Fibroblast of pulmonary artery (primary cell): ENCODE data around the gene TMEM114.
"Not testable (repeated sequence)": the region's sequence is repeated elsewhere in the genome, so short reads cannot be mapped to it uniquely, and the experiment has no call there.

Experiments
- DNase-seq: peaks from one replicate; pipeline ENCODE4 v3.0.0-alpha.2; 2010; ENCODE audit warnings: low read depth
- H3K4me3 ChIP-seq: replicated peaks from 2 replicates; pipeline ENCODE4 v1.5.1; 2011; ENCODE audit warnings: low read depth, mild to moderate bottlenecking, control low read depth, low read length, moderate library complexity
- TF ChIP-seq, protein P1 (sequence below): IDR thresholded peaks from 2 replicates; pipeline ENCODE4 v1.5.1; 2011; ENCODE audit warnings: mild to moderate bottlenecking, control low read depth, low read length, inconsistent platforms; ENCODE audit errors: missing control alignments

TMEM114 gene

DNA sequence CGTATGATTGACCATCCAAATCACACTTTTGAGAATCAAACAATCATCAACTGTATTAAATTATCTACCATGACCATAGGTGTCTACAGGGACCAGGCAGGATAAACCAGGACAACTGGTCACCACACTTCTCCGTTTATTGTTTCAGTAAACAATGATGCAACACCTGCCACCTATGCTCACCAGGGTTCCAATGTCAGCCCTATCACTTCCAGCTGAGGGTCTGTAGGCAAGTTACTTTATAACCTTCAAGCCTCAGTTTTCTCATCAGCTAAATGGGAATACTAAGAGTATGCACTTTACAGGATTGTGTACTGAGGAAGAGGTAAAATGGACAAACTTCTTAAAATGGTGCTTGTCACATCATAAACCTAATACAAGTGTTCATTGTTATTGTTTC lies 14.9 kb downstream of the TMEM114 start:
- TF ChIP-seq, protein P1, sequence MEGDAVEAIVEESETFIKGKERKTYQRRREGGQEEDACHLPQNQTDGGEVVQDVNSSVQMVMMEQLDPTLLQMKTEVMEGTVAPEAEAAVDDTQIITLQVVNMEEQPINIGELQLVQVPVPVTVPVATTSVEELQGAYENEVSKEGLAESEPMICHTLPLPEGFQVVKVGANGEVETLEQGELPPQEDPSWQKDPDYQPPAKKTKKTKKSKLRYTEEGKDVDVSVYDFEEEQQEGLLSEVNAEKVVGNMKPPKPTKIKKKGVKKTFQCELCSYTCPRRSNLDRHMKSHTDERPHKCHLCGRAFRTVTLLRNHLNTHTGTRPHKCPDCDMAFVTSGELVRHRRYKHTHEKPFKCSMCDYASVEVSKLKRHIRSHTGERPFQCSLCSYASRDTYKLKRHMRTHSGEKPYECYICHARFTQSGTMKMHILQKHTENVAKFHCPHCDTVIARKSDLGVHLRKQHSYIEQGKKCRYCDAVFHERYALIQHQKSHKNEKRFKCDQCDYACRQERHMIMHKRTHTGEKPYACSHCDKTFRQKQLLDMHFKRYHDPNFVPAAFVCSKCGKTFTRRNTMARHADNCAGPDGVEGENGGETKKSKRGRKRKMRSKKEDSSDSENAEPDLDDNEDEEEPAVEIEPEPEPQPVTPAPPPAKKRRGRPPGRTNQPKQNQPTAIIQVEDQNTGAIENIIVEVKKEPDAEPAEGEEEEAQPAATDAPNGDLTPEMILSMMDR, result no peak
- no peak overlapping the region for H3K4me3 ChIP-seq
- no peak for DNase-seq

DNA sequence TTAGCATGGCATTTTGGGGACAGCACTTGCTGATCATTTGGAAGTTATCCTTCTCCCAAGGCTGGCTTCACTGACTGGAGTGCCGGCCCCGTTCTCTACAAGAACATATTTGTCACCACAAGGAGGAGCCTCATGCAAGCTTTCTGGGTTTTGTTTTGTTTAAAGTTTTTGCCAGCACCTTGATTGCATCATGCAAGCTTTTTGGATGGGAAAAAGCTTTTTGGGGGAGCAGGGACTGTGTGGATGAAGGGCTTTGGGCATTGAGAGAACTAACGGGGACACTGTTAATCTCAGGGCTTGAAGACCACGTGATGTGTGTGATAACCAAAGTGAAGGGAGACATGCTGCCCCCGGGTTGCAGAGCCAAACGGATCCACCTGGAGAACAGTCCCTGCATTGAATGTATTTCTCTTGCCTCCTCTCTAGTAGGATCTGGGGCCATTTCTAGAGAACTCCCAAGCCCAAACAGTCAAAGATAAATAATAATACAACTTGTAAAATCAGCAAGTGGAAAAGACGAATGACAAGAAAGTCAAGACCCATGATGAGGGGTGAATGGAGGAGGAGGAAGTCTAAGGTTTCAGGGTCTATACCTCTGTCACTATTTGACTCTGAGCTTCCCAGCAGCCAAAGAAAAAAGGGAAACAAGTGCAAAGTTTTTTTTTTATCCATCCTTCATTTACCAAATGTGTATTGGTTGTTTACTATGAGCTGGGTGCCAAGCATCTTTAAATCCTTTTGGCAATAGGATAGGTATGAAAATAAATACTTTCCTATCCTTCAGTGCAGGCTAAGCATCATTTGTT lies 17.2 kb downstream of the TMEM114 start:
- peak; percentile 65 for DNase-seq
- TF ChIP-seq, protein P1, result peak; percentile 64
- peak overlapping the region; percentile 7 for H3K4me3 ChIP-seq

DNA sequence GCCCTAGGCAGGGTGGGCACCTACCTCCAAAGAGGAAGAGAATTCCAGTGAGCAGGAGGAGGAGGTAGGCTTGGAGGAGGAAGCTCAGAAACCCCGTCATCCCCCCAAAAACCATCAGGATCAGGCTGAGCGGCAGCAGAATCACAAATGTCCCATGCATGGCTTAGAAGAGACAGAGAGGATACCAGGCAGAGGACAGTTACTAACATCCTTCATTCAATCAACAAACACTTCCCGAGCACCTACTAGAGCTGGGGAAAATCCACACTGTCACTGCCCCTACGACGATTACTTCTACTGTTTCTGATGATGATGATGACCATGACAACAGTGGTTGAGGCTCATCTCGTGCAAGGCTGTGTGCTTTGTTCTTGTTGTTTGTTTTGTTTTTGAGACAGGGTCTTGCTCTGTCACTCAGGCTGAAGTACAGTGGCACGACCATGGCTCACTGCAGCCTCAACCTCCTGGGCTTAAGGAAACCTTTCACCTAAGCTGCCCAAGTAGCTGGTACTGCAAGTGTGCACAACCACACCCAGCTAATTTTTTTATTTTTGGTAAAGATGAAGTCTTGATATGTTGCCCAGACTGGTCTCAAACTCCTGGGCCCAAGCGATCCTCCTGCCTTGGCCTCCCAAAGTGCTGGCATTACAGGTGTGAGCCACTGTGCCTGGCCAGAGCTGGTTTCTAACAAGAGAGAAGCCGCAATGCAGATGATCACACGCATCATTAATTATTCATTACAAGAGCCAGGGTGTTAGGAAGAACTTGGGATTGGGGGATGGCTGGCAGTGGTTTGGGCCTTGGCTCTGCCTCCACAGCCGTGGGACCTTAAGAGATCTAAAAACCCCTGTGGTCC lies 18.0 kb downstream of the TMEM114 start:
- H3K4me3 ChIP-seq, result no peak overlapping the region
- no peak for DNase-seq
- TF ChIP-seq, protein P1, result no peak

DNA sequence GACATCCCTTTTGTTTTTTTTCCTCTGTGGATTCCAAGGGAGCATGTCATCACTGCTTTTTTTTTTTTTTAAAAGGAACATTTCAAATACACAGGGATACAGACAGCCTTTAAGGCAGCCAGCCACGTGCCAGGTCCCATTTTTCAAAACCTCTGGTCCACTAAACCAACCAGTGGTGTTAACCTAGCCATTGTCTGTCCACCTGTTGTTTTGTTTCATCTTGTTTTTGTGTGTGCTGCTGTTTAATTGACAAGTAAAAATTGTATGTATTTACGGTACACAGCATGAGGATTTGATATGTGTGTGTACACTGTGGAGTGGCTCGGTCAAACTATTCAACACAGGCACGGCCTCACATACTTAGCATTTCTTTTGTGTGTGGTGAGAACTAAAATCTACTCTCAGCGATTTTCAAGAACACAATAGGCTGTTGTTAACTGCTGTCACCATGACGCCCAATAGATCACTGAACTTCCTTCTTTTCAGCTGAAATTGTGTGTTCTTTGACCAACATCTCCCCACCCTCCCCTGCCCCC lies 19.2 kb downstream of the TMEM114 start:
- TF ChIP-seq, protein P1, result no peak
- H3K4me3 ChIP-seq, result no peak overlapping the region
- peak; percentile 71 for DNase-seq

DNA sequence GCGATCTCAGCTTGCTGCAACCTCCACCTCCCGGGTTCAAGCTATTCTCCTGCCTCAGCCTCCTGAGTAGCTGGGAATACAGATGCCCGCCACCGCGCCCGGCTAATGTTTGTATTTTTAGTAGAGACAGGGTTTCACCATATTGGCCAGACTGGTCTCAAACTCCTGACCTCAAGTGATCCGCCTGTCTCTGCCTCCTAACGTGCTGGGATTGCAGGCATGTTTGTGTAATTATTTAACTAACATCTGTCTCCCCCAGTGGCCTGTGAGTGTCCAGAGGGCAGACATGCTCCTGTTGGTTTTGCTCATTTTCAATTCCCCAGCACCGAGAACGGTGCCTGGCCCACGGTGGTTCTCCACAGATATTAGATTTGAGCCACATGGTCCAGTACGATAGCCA lies 19.9 kb downstream of the TMEM114 start:
- not testable (repeated sequence) for H3K4me3 ChIP-seq, DNase-seq

DNA sequence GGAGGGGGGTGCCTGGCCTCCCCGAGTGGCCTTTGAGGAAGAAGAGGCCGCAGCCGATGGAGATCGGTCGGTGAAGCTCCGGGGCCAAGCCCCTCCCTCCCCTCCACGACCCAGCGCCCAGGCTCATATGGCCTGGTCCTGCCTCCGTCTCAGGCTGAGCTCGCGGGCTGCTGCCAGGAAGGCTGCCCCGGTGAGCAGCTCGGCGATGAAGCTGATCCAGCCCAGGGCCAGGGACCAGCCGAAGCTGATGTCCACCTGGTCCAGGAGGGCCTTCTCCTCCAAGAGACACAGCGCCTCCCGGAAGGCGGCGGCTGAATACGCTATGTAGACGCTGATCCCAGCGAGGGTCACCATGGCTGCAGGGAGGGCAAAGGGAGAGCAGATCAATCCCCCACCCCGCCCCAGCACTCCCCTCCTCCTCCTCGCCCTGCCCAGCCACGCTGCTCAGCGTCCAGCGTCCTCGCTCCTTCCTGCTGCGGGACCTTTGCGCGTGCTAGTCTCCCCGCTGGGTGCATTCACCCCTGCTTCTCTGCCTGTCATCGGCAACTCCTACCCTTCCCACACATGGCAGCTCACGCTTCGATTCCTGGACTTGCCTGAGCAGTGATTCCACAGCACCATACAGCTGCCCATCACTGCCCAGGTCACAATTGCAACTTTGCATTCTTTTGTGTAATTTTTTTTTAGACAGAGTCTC lies 20.5 kb downstream of the TMEM114 start:
- TF ChIP-seq, protein P1, result no peak

DNA sequence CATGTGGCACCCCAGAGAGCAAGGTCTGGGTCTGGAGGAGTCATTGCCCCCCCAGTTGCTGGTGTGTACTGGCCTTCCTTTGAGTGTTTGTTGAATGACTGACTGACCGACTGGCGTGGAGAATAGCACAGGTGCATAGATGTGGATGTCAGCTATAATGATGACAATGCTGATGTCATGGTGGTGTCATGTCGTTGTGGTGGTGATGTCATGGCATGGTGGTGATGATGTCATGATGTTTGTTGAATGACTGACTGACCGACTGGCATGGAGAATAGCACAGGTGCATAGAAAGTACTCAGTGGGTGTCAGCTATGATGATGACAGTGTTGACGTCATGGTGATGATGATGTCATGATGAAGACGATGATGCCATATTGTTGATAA lies 22.1 kb downstream of the TMEM114 start:
- DNase-seq, result no peak
- no peak overlapping the region for H3K4me3 ChIP-seq
- TF ChIP-seq, protein P1, result no peak

More for the DNA sequence above, 20.5 kb downstream of the TMEM114 start:
- H3K4me3 ChIP-seq, result no peak overlapping the region
- no peak for DNase-seq
